IMR-90 (cell line): ENCODE measurements around the gene SLC22A12. TPM values are rescaled to one million over a fixed set of nuclear protein-coding genes. Genes with fewer than 3 reads are reported as not detected.

Experiments used
- ATAC-seq: fragments of 200-7000 bp; cut with Tn5 transposase; 2 replicates; pipeline ENCODE4 v1.9.1; 2020; ENCODE audit warnings: low read depth, mild to moderate bottlenecking, moderate library complexity
- BruUV-seq: library from RNA; stranded (reverse); fragments of 400-500 nt; replicated peaks from 2 replicates; lab custom pipeline; 2021; lab: Mats Ljungman, UMichigan
- CTCF ChIA-PET: fragments of 300-600 bp; formaldehyde crosslinking; extraction: SDS; loops from one replicate; lab custom pipeline; 2021; ENCODE audit warnings: antibody characterized with exemption; lab: Yijun Ruan, JAX
- POLR2A ChIA-PET: fragments of 300-600 bp; sonication (Branson Sonifier 250); formaldehyde crosslinking; loops from one replicate; lab custom pipeline; 2022; ENCODE audit warnings: antibody characterized with exemption; ENCODE audit not compliant: unreplicated experiment; lab: Charles Lee
- DNase-seq: peaks from one replicate; pipeline ENCODE4 v3.0.0; 2013
- H2AFZ ChIP-seq: replicated peaks from 2 replicates; pipeline ENCODE3; 2013; ENCODE audit warnings: low read length, mild to moderate bottlenecking; ENCODE audit not compliant: poor library complexity
- H2AK5ac ChIP-seq: 2 replicates; pipeline ENCODE4 v1.6.1; 2013; ENCODE audit warnings: low read depth, low read length, inconsistent platforms
- H2AK9ac ChIP-seq: replicated peaks from 2 replicates; pipeline ENCODE3; 2013; ENCODE audit warnings: mild to moderate bottlenecking, low read depth, low read length, moderate library complexity; ENCODE audit not compliant: poor library complexity
- H2BK120ac ChIP-seq: 2 replicates; pipeline ENCODE4 v1.6.1; 2013; ENCODE audit warnings: low read depth, low read length, inconsistent platforms
- H2BK15ac ChIP-seq: 3 replicates; pipeline ENCODE4 v1.6.1; 2013; ENCODE audit warnings: low read depth, low read length, inconsistent platforms
- H2BK20ac ChIP-seq: 2 replicates; pipeline ENCODE4 v1.6.1; 2013; ENCODE audit warnings: low read depth, mild to moderate bottlenecking, inconsistent platforms, low read length, moderate library complexity
- H2BK5ac ChIP-seq: 2 replicates; pipeline ENCODE4 v1.6.1; 2013; ENCODE audit warnings: mild to moderate bottlenecking, low read depth, low read length, inconsistent platforms; ENCODE audit not compliant: poor library complexity, severe bottlenecking
- H3K14ac ChIP-seq: replicated peaks from 2 replicates; pipeline ENCODE4 v1.6.1; 2013; ENCODE audit warnings: low read depth, low read length, inconsistent platforms
- H3K18ac ChIP-seq: 2 replicates; pipeline ENCODE4 v1.6.1; 2013; ENCODE audit warnings: low read depth, low read length, control low read depth
- H3K23ac ChIP-seq: 2 replicates; pipeline ENCODE4 v1.6.1; 2013; ENCODE audit warnings: low read depth, low read length, inconsistent platforms
- H3K27ac ChIP-seq: 2 replicates; pipeline ENCODE4 v1.5.1; 2013; ENCODE audit warnings: mild to moderate bottlenecking, control low read depth, low read length; ENCODE audit not compliant: insufficient read depth
- H3K27me3 ChIP-seq: 2 replicates; pipeline ENCODE4 v1.6.1; 2013; ENCODE audit warnings: low read length; ENCODE audit not compliant: control insufficient read depth, insufficient read depth
- H3K36me3 ChIP-seq: 2 replicates; pipeline ENCODE4 v1.6.1; 2013; ENCODE audit warnings: low read length, mixed read lengths; ENCODE audit not compliant: control insufficient read depth, insufficient read depth
- H3K4ac ChIP-seq: 2 replicates; pipeline ENCODE4 v1.6.1; 2013; ENCODE audit warnings: low read depth, low read length, inconsistent platforms
- H3K4me1 ChIP-seq: 2 replicates; pipeline ENCODE4 v1.6.1; 2013; ENCODE audit warnings: low read length, mixed read lengths; ENCODE audit not compliant: control insufficient read depth, insufficient read depth
- H3K4me2 ChIP-seq: 2 replicates; pipeline ENCODE4 v1.6.1; 2013; ENCODE audit warnings: low read depth, mild to moderate bottlenecking, control low read depth, low read length, moderate library complexity
- H3K4me3 ChIP-seq: 2 replicates; pipeline ENCODE4 v1.5.1; 2013; ENCODE audit warnings: low read depth, mild to moderate bottlenecking, control low read depth, low read length, moderate library complexity; ENCODE audit not compliant: insufficient read depth
- H3K56ac ChIP-seq: 2 replicates; pipeline ENCODE4 v1.6.1; 2013; ENCODE audit warnings: low read length, inconsistent platforms; ENCODE audit not compliant: insufficient read depth; ENCODE audit errors: extremely low read depth
- H3K79me1 ChIP-seq, 2 experiments: 2 replicates each; pipeline ENCODE4 v1.6.1; 2013; ENCODE audit warnings: low read length in 2 of 2, inconsistent platforms in 1 of 2, low read depth in 1 of 2
- H3K9ac ChIP-seq: 2 replicates; pipeline ENCODE4 v1.6.1; 2013; ENCODE audit warnings: low read depth, low read length, control low read depth
- H3K9me1 ChIP-seq: 2 replicates; pipeline ENCODE4 v1.6.1; 2013; ENCODE audit warnings: low read length, inconsistent platforms; ENCODE audit not compliant: insufficient read depth
- H3K9me3 ChIP-seq: 2 replicates; pipeline ENCODE4 v1.6.1; 2013; ENCODE audit warnings: low read length; ENCODE audit not compliant: control insufficient read depth, insufficient read depth
- H4K20me1 ChIP-seq: 2 replicates; pipeline ENCODE4 v1.6.1; 2013; ENCODE audit warnings: low read length, inconsistent platforms; ENCODE audit not compliant: insufficient read depth
- H4K5ac ChIP-seq: 2 replicates; pipeline ENCODE4 v1.6.1; 2013; ENCODE audit warnings: mild to moderate bottlenecking, low read depth, low read length, control low read depth
- H4K8ac ChIP-seq, 2 experiments: 2 replicates each; pipeline ENCODE4 v1.6.1; 2013; ENCODE audit warnings: low read depth in 2 of 2, low read length in 2 of 2, control low read depth in 1 of 2, inconsistent platforms in 1 of 2
- H4K91ac ChIP-seq: 2 replicates; pipeline ENCODE4 v1.6.1; 2013; ENCODE audit warnings: low read depth, low read length, inconsistent platforms; ENCODE audit not compliant: insufficient read depth
- CEBPB ChIP-seq: IDR thresholded peaks from 2 replicates; pipeline ENCODE4 v1.6.1; 2012; ENCODE audit warnings: low read depth, low read length, improper control_type of control experiment
- CHD1 ChIP-seq: IDR thresholded peaks from 2 replicates; pipeline ENCODE4 v1.6.1; 2012; ENCODE audit warnings: low read depth, low read length, improper control_type of control experiment
- CTCF ChIP-seq: conservative IDR thresholded peaks from 2 replicates; pipeline ENCODE4 v1.5.1; 2012; ENCODE audit warnings: mild to moderate bottlenecking, low read depth, low read length, improper control_type of control experiment
- ELK1 ChIP-seq: fragments of 150-350 bp; IDR thresholded peaks from 2 replicates; pipeline ENCODE4 v1.6.1; 2016; ENCODE audit warnings: low read depth, mild to moderate bottlenecking, low read length, moderate library complexity, borderline replicate concordance
- FOS ChIP-seq: fragments of 150-350 bp; IDR thresholded peaks from 2 replicates; pipeline ENCODE4 v1.6.1; 2016; ENCODE audit warnings: low read depth, low read length
- MAFK ChIP-seq: IDR thresholded peaks from 2 replicates; pipeline ENCODE4 v1.6.1; 2012; ENCODE audit warnings: low read depth, low read length, improper control_type of control experiment
- MAZ ChIP-seq: IDR thresholded peaks from 2 replicates; pipeline ENCODE4 v1.6.1; 2012; ENCODE audit warnings: low read depth, mild to moderate bottlenecking, low read length, improper control_type of control experiment, moderate library complexity, borderline replicate concordance
- MXI1 ChIP-seq: IDR thresholded peaks from 2 replicates; pipeline ENCODE4 v1.6.1; 2012; ENCODE audit warnings: low read depth, mild to moderate bottlenecking, low read length, moderate library complexity, borderline replicate concordance
- NFE2L2 ChIP-seq: fragments of 150-350 bp; IDR thresholded peaks from 2 replicates; pipeline ENCODE4 v1.6.1; 2016; ENCODE audit warnings: low read depth, mild to moderate bottlenecking, low read length
- RAD21 ChIP-seq: IDR thresholded peaks from 2 replicates; pipeline ENCODE4 v1.6.1; 2012; ENCODE audit warnings: low read length, improper control_type of control experiment
- RCOR1 ChIP-seq: IDR thresholded peaks from 2 replicates; pipeline ENCODE4 v1.6.1; 2012; ENCODE audit warnings: mild to moderate bottlenecking, low read length, improper control_type of control experiment; ENCODE audit not compliant: insufficient replicate concordance
- RFX5 ChIP-seq: IDR thresholded peaks from 2 replicates; pipeline ENCODE4 v1.8.0; 2012; ENCODE audit warnings: low read depth, mild to moderate bottlenecking, low read length, moderate library complexity
- SMC3 ChIP-seq: fragments of 150-350 bp; IDR thresholded peaks from 2 replicates; pipeline ENCODE4 v1.6.1; 2016; ENCODE audit warnings: low read depth, mild to moderate bottlenecking, antibody characterized with exemption, low read length, moderate library complexity
- USF2 ChIP-seq: fragments of 150-350 bp; IDR thresholded peaks from 2 replicates; pipeline ENCODE4 v1.6.1; 2017; ENCODE audit warnings: mild to moderate bottlenecking, antibody characterized with exemption, low read length, low read depth
- WGBS, 2 experiments: methylation state at CpG; one replicate each; pipeline versions ENCODE4 v1.1.5 to v1.1.7; 2013; ENCODE audit warnings: missing lambda C conversion rate in 2 of 2; ENCODE audit not compliant: insufficient read length in 1 of 2; ENCODE audit errors: extremely low coverage in 2 of 2; 5-methylcytosine and 5-hydroxymethylcytosine counted together
- dilution Hi-C: fragments of 300-500 bp; cut with HindIII; formaldehyde crosslinking; loops from one replicate; pipeline ENCODE4 v1.14.3; 2018; ENCODE audit warnings: low sequenced_read_pairs; ENCODE audit not compliant: unreplicated experiment
- in situ Hi-C: fragments of 300-500 bp; cut with MboI; formaldehyde crosslinking; loops from 3 replicates; pipeline ENCODE4 v1.14.3; 2019; ENCODE audit warnings: low sequenced_read_pairs, inconsistent platforms, mixed read lengths
- intact Hi-C: fragments of 100-400 bp; cut with micrococcal nuclease; formaldehyde crosslinking; loops from 2 replicates; pipeline ENCODE4 v1.10.0; 2022
- polyA plus RNA-seq, 3 experiments: library from polyadenylated mRNA; depleted of rRNA; stranded (reverse); fragments of >200 nt; gene quantifications; 2 replicates each; pipeline ENCODE4 v1.2.3, GENCODE V29; 2012; ENCODE audit warnings: low replicate concordance in 1 of 3
- total RNA-seq: library from RNA; depleted of rRNA; stranded (reverse); fragments of >200 nt; gene quantifications from 2 replicates; pipeline ENCODE4 v1.2.3, GENCODE V29; 2012

The SLC22A12 gene
- total and polyA plus RNA-seq, 2 of the 4 experiments (the other 2 are of a cell fraction), result not detected

GRCh38 chr11:64563966-64564365 lies 27.1 kb upstream of the SLC22A12 start:
- CTCF ChIA-PET, result no interaction called here

More at GRCh38 chr11:64563966-64564365, 27.1 kb upstream of the SLC22A12 start:
- H4K20me1 ChIP-seq, result 0 out of 2 replicates have a peak, but pooled peaks cover 4% of the 10 kb centered on the region
- no peak overlapping the region for H2AFZ ChIP-seq
- no peak overlapping the region for H2BK5ac ChIP-seq
- no peak overlapping the region for H3K9ac ChIP-seq
- no peak overlapping the region for H4K5ac ChIP-seq
- dilution Hi-C loops (no loop called here), in situ Hi-C loops (no loop called here), intact Hi-C loops (no loop called here)
- BruUV-seq, result no TSS peak
- no peak overlapping the region for H2AK9ac ChIP-seq
- H3K4me2 ChIP-seq, result no peak overlapping the region
- no peak overlapping the region for H3K27ac ChIP-seq
- no peak overlapping the region for H2BK15ac ChIP-seq
- H2BK120ac ChIP-seq, result no peak overlapping the region
- WGBS, 2 experiments, result 69% methylated on average over 3 of the region's 12 CpGs; no CpG with 5 or more reads in 1 of the 2 experiments
- no peak overlapping the region for H2BK20ac ChIP-seq
- H3K18ac ChIP-seq, result no peak overlapping the region
- H3K56ac ChIP-seq, result no peak overlapping the region
- H2AK5ac ChIP-seq, result no peak overlapping the region
- H4K8ac ChIP-seq, result no peak overlapping the region
- TF ChIP-seq ELK1 (no peak), NFE2L2 (no peak), USF2 (no peak), MXI1 (no peak), FOS (no peak), CHD1 (no peak), MAZ (no peak), RAD21 (no peak), RFX5 (no peak), MAFK (no peak), RCOR1 (no peak), SMC3 (no peak), CTCF (no peak), CEBPB (no peak)
- DNase-seq (no peak), ATAC-seq (no peak)
- no peaks in the 10 kb centered on the region for H3K9me3 ChIP-seq
- no peak overlapping the region for H3K23ac ChIP-seq
- H3K14ac ChIP-seq, result no peak overlapping the region
- H3K27me3 ChIP-seq, result peaks cover 13% of the 10 kb centered on the region
- H3K9me1 ChIP-seq, result no peaks in the 10 kb centered on the region
- H3K4ac ChIP-seq, result no peak overlapping the region
- H3K4me3 ChIP-seq, result no peak overlapping the region
- no peaks in the 10 kb centered on the region for H3K79me1 ChIP-seq
- H4K91ac ChIP-seq, result no peak overlapping the region
- POLR2A ChIA-PET, result no interaction called here
- H3K4me1 ChIP-seq, result no peaks in the 10 kb centered on the region
- H3K36me3 ChIP-seq, result no peaks in the 10 kb centered on the region
